Gastrocnemius medialis (tissue), 4 donors: Measurements from ENCODE around the gene NOL9. TPM values are rescaled to one million over a fixed set of nuclear protein-coding genes. Genes with fewer than 3 reads are reported as not detected.

Experiments used
- ATAC-seq, 2 donors: fragments of 150-250 bp; one replicate each; pipeline ENCODE4 v1.9.1; 2016
- DNase-seq, 2 donors: peaks; one replicate each; pipeline ENCODE4 v3.0.0-alpha.2; 2019
- H3K27ac ChIP-seq, 4 donors: fragments of 200-600 bp; sonication (generic); 1 replicate in 1 of 4; 2 replicates in 3 of 4; pipeline ENCODE4 v1.5.1; 2016 to 2018; ENCODE audit warnings: mild to moderate bottlenecking in 2 of 4, moderate library complexity in 1 of 4
- H3K27me3 ChIP-seq, 3 donors: fragments of 200-600 bp; sonication (generic) in 2 of 3; 1 replicate in 1 of 3; 2 replicates in 2 of 3; pipeline versions ENCODE4 v1.5.1 to v1.6.0; 2016 to 2019; ENCODE audit warnings: mild to moderate bottlenecking in 1 of 3, moderate library complexity in 1 of 3
- H3K36me3 ChIP-seq, 2 donors: fragments of 200-600 bp; sonication (generic) in 1 of 2; one replicate each; pipeline ENCODE4 v1.5.1; 2017 to 2018
- H3K4me1 ChIP-seq, 2 donors: fragments of 200-600 bp; sonication (generic) in 1 of 2; one replicate each; pipeline ENCODE4 v1.5.1; 2016 to 2017; ENCODE audit warnings: mild to moderate bottlenecking in 2 of 2
- H3K4me3 ChIP-seq, 4 donors: fragments of 200-600 bp; sonication (generic) in 3 of 4; 1 replicate in 1 of 4; 2 replicates in 3 of 4; pipeline ENCODE4 v1.5.1; 2016 to 2019; ENCODE audit warnings: mild to moderate bottlenecking in 2 of 4
- H3K9me3 ChIP-seq, 3 donors: fragments of 200-600 bp; sonication (generic) in 2 of 3; 1 replicate in 1 of 3; 2 replicates in 2 of 3; pipeline ENCODE4 v1.5.1; 2016 to 2019
- CTCF ChIP-seq, 5 experiments: fragments of 450-650 bp in 3 of 5; fragments of 200-600 bp in 2 of 5; sonication (generic) in 2 of 5; IDR thresholded peaks in 4 of 5; conservative IDR thresholded peaks in 1 of 5; 1 replicate in 4 of 5; 2 replicates in 1 of 5; pipeline ENCODE4 v1.5.1; 2016 to 2019; ENCODE audit warnings: antibody characterized with exemption in 5 of 5, mild to moderate bottlenecking in 3 of 5, moderate library complexity in 3 of 5
- POLR2A ChIP-seq, 2 donors: fragments of 450-650 bp; IDR thresholded peaks; one replicate each; pipeline ENCODE4 v1.6.1; 2017; ENCODE audit warnings: antibody characterized with exemption in 2 of 2, mild to moderate bottlenecking in 2 of 2, moderate library complexity in 2 of 2
- in situ Hi-C, 4 donors: fragments of 200-750 bp; cut with MboI; loops; one replicate each; pipeline versions ENCODE4 v1.15.0 to v1.8.0; 2017; ENCODE audit warnings: low sequenced_read_pairs in 4 of 4
- intact Hi-C: fragments of 100-400 bp; cut with DNase I; formaldehyde crosslinking; loops from one replicate; pipeline ENCODE4 v1.15.1; 2023; ENCODE audit warnings: low total_unique reads
- total RNA-seq, 4 donors: library from RNA; depleted of rRNA; stranded (reverse); fragments of >200 nt; gene quantifications; one replicate each; pipeline versions ENCODE4 v1.1.0 to v1.2.3, GENCODE V29; 2016

NOL9 gene
- total RNA-seq, 4 donors from 2014 or later = 13.6 to 33.0 (median 21.9) TPM

DNA sequence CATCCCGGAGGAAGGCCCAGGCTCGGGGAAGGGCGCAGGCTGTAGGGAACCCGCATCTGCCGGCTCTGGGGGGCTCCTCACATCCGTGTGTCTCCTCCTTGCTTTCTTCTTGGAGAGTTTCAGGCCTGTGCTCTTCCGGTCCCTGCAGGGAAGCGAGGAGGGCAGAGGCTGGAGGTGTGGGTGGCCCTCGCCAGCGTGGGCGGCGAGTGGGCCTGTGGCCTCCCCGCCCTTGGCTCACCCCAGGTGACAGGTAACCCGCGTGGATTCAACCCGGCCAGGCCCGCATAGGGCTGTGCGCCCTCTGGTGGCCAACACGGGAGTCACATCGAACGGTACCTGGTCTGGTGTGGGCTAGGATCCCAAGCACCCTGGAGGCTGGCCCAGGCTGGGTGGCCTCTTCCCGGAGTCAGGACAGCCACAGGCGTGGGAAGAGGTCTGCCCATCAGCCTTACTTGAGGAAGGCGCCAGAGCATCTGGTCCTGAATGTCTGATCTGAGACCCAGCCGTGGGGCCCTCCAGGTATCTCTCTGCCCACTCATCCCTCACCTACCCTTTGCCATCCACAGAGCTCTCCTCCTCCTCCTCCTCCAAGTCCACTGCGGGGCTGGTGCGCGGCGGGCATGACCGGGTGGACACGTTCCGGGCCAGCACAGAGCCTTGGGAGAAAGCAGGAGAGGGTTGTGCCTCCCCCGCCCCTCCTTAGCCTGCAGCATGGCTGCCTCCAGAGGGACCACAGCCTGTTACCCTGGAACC lies 78.8 kb downstream of the NOL9 start:
- Histone ChIP-seq H3K27me3 (no peaks in the 10 kb centered on the region), H3K9me3 (no peaks in the 10 kb centered on the region), H3K36me3 (no peaks in the 10 kb centered on the region), H3K27ac (no peak overlapping the region), H3K4me3 (no peak overlapping the region), H3K4me1 (no peaks in the 10 kb centered on the region)
- ATAC-seq = peak; percentile 50 to 81
- in situ Hi-C loops = loop anchor here in 1 of 4 donors (25.0 kb wide), 1 partner anchor 162 kb away; no protein-coding TSS in a partner anchor
- peak in 1 of 2 donors; percentile 30 for DNase-seq
- TF ChIP-seq POLR2A (IDR thresholded peaks at IDR 0.05) = no peak
- TF ChIP-seq CTCF (IDR thresholded peaks at IDR 0.05 in 4 of 5, conservative IDR thresholded peaks at IDR 0.05 in 1 of 5) = peak; percentile 56 to 93 (median 80)
- intact Hi-C loops = no loop called here

DNA sequence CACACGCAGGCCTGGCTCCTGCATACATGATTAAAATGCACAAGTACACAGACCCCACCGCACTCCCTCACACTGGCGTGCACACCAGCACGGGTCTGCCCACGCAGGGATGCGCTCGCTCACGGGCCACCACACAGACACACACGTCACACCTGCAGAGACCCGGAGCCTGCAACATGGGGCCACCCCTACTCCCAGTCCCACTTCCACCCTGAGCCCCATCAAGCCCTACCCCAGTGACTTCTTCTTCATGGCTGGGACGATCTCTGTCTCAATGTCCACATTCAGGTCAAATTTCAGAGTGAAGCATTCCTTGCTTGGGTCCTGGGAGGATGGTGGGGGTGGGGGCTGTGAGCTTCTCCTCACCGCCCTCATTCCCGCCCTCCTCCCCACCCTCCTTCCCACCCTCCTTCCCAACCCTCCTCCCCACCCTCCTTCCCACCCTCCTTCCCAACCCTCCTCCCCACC lies 79.5 kb downstream of the NOL9 start:
- ATAC-seq (no peak), DNase-seq (no peak)
- in situ Hi-C loops (loop anchor here in 1 of 4 donors (25.0 kb wide), 1 partner anchor 162 kb away; no protein-coding TSS in a partner anchor), intact Hi-C loops (no loop called here)
- no peaks in the 10 kb centered on the region for H3K36me3 ChIP-seq
- H3K4me1 ChIP-seq = no peaks in the 10 kb centered on the region
- H3K27ac ChIP-seq = no peak overlapping the region
- H3K4me3 ChIP-seq = no peak overlapping the region
- no peaks in the 10 kb centered on the region for H3K9me3 ChIP-seq
- no peak for TF ChIP-seq POLR2A (IDR thresholded peaks at IDR 0.05)
- TF ChIP-seq CTCF (IDR thresholded peaks at IDR 0.05 in 4 of 5, conservative IDR thresholded peaks at IDR 0.05 in 1 of 5) = no peak
- H3K27me3 ChIP-seq = no peaks in the 10 kb centered on the region

DNA sequence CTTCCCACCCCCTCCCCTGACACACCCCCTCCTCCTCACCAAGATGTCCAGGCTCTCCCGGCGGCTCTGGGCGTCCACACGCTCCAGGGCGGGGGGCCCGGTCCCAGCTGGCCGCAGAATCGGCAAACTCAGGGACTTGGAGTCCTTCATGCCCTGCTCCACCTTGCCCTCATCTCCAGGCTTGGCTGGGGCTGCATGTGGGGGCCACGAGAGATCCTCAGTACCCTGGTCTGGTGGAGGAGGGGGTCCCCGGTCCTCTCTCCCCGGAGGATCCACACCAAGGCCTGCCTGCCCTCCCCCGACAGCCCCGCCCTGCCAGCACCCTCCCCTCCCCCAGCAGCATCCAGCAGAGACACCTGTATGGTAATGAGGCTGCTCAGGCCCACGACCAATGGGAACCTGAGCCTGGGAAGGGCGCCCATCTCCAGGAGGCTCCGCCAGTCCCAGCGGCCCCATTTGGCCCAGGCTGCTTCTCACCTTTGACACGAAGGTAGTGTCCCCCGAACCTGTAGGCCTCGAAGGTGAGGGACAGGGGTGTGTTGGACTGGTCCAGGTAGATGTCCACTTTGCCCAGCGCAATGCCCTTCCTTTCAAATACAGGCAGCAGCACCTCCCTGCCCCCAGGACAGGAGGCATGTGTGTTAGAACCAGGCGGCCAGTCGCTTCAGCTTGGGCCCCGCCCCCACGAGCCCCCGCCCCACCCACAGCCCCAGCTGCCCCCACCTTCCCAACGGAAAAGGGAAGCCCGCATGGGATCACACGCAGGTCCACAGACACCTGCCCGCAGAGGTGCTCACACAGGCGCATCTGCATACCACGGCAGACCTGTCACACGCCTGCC lies 80.1 kb downstream of the NOL9 start:
- no peak for ATAC-seq
- in situ Hi-C loops (no loop called here), intact Hi-C loops (no loop called here)
- Histone ChIP-seq H3K27ac (no peak overlapping the region), H3K27me3 (no peaks in the 10 kb centered on the region), H3K4me1 (no peaks in the 10 kb centered on the region), H3K4me3 (no peak overlapping the region), H3K9me3 (no peaks in the 10 kb centered on the region), H3K36me3 (no peaks in the 10 kb centered on the region)
- DNase-seq = no peak
- TF ChIP-seq POLR2A (IDR thresholded peaks at IDR 0.05) = no peak
- no peak for TF ChIP-seq CTCF (IDR thresholded peaks at IDR 0.05 in 4 of 5, conservative IDR thresholded peaks at IDR 0.05 in 1 of 5)

- Histone ChIP-seq H3K36me3 (no peaks in the 10 kb centered on the region), H3K27ac (no peak overlapping the region)
- intact Hi-C loops = no loop called here
Measured at GRCh38 chr1:6473156-6473555, 81.2 kb downstream of the NOL9 start.

More at GRCh38 chr1:6473156-6473555, 81.2 kb downstream of the NOL9 start:
- TF ChIP-seq POLR2A (IDR thresholded peaks at IDR 0.05) (no peak), CTCF (IDR thresholded peaks at IDR 0.05 in 4 of 5, conservative IDR thresholded peaks at IDR 0.05 in 1 of 5) (no peak)
- Histone ChIP-seq H3K4me1 (no peaks in the 10 kb centered on the region), H3K9me3 (no peaks in the 10 kb centered on the region), H3K4me3 (no peak overlapping the region), H3K27me3 (no peaks in the 10 kb centered on the region)
- no peak for ATAC-seq
- no peak for DNase-seq
- in situ Hi-C loops = no loop called here
